ENCODE results near the gene KCNAB2.

GRCh38 chr1:6148497-6149241 is 103.0 kb downstream of the KCNAB2 start:
- TF ChIP-seq CTCF (IDR thresholded peaks at IDR 0.05) (no peak), POLR2A (IDR thresholded peaks at IDR 0.05) (no peak), POLR2AphosphoS5 (IDR thresholded peaks at IDR 0.05) (no peak)

Data from prostate gland (tissue), 2 donors.